ENCODE measurements around the gene PYGL.
A peak's percentile ranks its signal among the peaks of the same experiment; 100 is the strongest.
"Not testable (repeated sequence)": the region's sequence is repeated elsewhere in the genome, so short reads cannot be mapped to it uniquely, and the experiment has no call there.

The PYGL gene

DNA sequence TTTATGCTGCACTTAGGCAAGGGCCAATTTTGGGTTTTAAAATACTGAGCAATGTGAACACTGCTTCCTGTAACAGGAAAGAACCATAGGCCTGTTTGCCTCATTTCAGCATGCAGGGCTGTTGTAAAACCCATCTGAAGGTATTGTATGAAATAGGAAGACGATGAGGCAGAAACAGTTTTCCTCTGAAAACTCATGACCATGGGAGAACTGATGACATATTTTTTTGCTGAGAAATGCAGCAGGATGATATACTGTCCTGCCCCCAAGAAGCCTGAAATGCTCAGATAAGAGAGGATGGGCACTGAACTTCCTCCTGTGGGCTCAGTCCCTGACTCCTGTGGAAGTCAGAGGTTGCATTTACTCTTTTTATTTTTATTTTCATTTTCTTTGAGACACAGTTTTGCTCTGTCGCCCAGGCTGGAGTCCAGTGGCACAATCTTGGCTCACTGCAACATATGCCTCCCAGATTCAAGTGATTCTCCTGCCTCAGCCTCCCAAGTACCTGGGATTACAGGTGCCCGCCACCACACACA, 17.4 kb downstream of the PYGL start:
- DNase-seq (ENCODE audit: low read depth), result no peak

DNA sequence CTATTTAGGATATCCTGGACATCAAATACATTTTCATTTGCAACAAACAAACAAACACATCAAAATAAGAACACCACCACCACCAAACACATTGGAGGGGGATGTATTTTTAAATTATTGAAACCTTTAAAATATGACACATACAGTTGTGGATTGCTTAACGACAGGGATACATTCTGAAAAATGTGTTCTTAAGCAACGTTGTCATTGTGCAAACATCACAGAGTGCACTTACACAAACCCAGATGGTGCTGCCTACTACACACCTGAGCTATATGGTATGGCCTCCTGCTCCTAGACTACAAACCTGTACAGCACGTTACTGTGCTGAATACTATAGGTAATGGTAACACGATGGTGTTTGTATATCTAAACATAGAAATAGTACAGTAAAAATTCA, 19.4 kb downstream of the PYGL start:
- no peak for DNase-seq (ENCODE audit: low read depth)

DNA sequence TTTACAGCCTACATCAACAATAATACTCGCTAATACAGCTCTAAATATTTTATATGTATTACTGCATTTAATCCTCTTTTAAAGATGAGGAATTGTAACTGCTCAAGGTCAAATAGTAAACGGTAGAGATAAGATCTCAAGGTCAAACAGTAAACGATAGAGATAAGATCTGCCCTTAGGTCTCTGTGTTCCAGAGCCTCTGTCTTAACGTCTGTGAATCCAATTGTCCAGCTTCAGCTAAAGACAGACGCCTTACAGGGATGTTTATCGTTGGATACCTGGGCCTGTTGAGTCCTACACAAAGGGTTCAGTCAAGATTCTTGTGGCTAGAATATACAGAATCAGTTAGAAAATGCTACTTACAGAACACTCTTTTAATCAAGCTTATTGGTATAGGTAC, 20.0 kb downstream of the PYGL start:
- DNase-seq (ENCODE audit: low read depth), result no peak

DNA sequence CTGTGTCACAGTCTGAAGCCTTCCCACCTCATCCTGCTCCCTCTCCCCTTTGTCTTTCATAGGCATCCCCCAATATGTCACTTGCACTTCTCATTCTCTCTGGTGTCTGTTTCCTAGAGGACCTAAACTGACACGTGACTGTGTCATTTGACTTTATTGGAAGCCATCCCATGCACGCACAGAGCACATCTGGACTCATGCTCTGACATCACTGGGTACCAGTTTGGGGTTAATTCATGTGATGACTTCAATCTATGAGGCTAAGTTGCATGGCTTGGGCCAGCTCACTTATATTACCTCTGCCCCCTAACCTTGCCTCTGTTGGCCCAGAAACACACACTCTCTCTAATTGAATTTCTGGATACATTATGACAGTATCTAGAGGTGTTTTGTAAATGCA, 21.5 kb downstream of the PYGL start:
- no peak for DNase-seq (ENCODE audit: low read depth)

DNA sequence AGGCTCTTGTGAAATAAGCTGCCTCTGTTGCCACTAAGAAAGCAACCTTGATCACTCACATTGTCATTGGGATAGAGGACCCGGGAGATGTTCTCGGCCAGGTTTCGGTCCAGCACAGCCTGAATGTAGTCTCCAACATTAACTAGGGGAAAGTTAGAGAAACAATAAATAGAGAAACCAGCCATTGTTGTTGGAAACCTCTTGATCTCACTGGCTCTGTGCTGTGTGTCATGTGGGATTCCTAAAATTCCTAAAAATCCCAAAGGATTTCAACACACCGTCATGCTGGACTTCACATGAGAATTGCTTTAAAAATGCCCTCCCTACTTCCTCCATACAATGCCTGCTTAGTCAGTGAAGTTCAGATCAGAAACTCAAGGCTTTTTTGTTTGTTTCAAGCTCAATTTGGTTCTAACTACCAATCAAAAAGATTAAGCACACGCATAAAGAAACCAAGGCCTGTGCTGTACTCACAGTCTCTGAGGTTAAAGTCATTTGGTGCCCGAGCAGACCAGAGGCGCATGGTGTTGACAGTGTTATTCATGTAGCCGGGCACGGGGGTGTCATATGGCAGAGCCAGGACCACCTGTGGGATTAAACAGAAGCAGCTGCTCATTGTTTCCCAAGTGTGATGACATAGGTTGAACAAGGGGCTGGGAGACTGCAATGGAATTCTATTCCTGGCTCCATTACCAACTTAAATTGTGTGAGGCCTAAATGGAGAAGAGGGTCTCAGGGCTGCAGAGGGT, 23.6 kb downstream of the PYGL start:
- peak; percentile 70 for DNase-seq (ENCODE audit: low read depth)

DNA sequence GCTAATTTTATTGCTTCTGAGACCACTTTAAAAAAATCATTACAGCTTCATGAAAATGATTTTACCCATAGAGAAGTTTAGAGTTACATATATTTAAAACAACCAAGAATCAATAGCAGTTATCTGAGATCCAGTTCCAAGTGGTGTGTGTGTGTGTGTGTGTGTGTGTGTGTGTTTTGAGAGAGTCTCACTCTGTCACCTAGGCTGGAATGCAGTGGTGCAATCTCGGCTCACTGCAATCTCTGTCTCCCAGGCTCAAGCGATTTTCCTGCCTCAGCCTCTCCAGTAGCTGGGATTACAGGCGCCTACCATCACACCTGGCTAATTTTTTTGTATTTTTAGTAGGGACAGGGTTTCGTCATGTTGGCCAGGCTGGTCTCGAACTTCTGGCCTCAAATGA, 24.8 kb downstream of the PYGL start:
- not testable (repeated sequence) for DNase-seq (ENCODE audit: low read depth)

DNA sequence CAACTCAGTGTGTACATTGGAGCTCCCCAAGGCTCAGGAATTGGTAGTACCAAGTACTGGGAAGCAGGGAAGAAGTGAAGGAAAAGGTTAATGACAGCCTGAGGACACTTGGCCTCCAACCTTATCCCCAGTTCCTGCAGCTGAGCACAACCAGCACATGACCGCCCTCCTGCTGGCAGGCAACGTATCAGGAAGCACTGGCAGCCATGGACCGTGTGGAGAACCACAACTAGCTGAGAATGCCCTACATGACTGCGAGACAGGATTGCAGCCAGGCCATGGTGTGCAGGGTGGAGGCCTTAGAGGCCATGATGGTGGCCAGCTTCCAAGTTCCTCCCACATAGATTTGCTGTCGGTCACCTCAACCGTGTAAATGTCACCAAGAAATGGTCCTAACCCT, 26.8 kb downstream of the PYGL start:
- no peak for DNase-seq (ENCODE audit: low read depth)

DNA sequence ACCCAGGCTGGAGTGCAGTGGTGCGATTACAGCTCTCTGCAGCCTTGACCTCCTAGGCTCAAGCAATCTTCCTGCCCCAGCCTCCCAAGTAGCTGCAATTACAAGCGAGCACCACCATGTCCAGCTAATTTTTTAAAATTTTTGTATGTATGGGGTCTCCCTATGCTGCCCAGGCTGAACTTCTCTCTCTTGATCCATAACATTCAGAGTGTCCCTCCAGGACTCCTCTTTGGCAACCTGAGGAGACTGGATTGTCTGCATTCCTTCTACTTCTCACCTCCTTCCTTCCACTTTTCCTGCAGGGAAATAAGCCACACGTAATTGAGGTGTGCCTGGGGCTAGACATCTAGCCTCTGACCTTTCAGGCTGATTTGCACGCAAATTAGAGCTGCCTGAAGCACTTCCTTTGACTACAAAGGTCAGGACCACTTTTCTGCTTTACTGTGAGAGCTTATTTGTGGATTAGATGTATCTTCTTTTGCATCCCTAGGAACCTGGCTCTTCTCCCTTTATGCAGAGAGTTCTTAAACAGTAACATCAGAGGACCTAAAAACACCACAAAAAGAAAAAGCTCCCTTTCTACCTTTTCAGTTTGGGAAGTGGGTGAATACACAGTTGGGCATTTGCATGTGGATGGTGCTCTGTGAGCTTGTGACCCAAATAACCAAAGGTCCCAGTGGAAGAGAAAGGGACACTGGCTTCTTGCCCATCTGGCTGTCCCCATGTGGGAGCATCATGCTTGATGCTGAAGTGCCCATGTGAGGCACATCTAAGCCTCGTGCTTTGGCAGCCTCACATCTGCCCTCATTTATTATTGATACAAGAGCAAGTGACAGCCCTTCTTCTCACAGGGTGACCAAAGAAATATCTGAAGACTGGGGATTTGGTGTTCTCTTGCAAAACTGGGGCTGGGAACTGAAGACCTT, 33.5 kb downstream of the PYGL start:
- no peak for DNase-seq (ENCODE audit: low read depth)

DNA sequence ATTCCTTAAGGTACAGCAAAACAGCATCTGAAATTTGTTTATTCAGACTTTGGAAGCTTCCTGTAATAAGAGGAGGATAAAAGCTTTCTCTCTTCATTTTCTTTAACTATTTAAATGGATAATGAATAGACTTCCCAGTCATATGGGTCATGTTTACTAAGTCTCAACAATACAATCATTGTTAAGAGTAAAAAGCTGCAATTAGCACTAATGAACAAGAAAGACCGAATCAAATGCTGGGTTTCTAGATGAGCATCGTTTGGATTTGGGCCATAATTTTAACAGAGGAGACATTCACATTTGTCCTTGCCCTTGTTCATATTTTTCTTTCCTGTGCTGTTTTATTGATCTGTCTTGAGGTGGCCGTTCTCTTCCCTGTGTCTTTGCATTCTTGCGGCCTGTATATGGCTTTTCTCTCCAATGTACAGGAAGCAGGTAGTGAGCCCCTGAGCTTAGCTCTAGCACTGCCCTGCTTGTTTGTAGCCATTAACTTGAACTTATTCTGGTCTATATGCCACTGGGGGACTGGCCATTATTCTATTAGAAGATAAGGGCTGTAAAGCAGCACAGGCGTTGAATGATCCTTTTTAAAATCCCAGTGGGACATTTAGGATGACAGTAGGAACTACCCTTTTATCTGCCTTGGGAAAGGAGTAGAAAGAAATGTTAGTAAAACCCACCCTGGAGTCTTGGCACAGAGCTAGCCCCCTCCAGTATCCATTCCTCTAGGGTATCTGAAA, 37.8 kb downstream of the PYGL start:
- no peak for DNase-seq (ENCODE audit: low read depth)

DNA sequence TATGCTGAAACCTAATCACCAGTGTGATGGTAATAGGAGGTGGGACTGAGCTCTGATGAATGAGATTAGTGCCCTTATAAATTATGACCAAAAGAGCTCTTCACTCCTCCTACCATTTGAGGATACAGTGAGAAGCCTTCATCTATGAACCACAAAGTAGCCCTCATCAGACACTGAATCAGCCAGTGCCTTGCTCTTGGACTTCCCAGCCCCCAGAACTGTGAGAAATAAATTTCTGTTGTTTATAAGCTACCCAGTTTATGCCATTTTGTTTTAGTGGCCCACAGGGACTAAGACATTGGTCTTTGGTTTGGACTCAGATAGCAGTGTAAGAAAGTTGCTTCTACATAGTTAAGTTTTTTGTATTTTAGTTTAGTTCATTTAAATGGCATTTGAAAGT, 39.6 kb downstream of the PYGL start:
- DNase-seq (ENCODE audit: low read depth), result no peak

DNA sequence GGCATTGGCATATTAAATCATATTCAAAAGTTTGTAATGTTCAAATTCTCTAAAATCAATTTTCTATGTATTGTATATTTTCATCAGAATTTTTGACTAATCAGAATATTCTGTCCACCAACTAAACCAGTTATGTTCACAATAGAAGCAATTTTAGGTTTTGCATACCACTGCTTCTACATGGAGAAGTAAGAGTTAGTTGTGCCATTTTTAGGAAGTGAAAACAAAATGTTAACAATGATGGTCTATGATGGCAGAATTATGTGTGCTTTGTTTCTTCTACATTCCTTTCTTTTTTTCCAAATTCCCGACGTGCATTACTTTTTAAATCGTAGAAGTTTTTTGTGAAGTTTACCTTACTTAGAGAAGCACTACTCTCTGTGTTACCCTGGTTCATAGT, 42.9 kb downstream of the PYGL start:
- no peak for DNase-seq (ENCODE audit: low read depth)

DNA sequence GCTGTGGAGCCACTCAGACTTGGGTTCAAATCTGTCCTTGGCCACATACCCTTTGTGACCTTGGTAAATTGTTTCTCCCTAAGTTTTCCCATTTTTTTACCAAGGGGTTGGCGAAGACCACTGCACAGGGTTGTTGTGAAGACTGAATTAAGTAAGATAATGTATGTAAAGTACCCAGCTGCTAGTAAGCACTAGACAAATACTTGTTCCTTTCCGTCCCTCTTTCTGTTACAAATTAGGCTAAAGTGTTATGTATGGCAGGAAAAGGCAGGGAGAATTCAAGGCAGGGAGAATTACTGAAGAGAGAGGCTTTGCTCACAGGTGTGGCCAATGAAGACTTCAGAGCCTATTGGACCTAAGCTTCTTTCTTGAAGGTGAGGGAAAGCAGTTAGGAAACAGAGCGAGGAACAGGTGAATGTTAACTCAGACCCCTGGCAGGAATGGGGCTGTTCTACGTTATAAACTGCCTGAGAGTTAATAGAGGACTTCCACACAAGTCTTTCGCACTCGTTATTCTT, 46.6 kb downstream of the PYGL start:
- no peak for DNase-seq (ENCODE audit: low read depth)

DNA sequence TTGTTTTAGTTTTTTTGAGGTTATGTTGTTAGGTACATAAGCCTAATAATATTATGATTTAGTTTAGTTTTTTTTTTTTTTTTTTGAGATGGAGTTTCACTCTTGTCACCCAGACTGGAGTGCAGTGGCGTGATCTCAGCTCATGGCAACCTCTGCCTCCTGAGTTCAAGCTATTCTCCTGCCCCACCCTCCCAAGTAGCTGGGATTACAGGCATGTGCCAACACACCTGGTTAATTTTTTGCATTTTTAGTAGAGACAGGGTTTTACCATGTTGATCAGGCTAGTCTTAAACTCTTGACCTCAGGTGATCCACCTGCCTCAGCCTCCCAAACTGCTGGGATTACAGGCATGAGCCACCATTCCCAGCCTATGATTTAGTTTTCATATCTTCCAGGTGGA, 47.3 kb downstream of the PYGL start:
- not testable (repeated sequence) for DNase-seq (ENCODE audit: low read depth)

DNA sequence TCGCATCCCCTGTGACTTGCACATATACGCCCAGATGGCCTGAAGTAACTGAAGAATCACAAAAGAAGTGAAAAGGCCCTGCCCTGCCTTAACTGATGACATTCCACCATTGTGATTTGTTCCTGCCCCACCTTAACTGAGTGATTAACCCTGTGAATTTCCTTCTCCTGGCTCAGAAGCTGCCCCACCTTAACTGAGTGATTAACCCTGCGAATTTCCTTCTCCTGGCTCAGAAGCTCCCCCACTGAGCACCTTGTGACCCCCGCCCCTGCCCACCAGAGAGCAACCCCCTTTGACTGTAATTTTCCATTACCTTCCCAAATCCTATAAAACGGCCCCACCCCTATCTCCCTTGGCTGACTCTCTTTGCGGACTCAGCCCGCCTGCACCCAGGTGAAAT, 47.9 kb downstream of the PYGL start:
- DNase-seq (ENCODE audit: low read depth), result not testable (repeated sequence)

DNA sequence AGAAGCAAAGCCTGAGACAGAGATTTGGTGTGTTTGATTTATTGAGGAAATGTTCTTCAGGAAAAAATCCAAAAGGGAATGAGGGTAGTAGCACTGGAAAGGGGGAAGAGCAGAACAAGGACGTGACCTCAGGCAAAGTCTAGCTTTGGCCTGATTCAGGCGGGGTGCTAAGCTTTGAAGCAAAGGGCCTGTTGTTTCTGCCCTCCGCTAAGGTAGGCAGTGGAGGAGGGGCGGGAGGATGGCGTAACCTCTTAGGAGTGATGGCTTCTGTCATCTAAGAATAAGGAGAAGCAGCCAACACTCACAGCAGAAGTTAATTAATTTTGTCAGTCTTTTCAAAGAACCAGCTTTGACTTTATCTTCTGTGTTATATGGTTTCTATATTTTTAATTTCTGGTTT, 52.0 kb downstream of the PYGL start:
- DNase-seq (ENCODE audit: low read depth), result no peak

DNA sequence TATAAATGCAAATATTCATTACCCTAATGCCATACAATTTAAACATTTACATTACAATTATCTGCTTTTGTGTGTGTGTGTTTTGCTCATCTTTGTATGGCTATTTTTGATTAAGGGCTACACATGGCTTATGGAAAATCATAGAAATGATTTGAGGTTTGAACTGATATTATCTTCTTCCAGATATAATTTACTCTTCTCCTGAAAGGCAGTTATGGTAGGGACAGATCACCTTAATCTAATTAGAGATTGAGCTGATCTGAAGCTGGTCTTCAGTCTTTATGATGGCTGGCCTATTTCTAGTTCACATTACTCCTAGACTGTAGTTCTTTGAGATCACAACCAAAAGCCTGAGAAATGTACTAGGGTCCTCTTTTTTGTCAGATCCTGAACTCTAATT, 56.8 kb downstream of the PYGL start:
- no peak for DNase-seq (ENCODE audit: low read depth)

DNA sequence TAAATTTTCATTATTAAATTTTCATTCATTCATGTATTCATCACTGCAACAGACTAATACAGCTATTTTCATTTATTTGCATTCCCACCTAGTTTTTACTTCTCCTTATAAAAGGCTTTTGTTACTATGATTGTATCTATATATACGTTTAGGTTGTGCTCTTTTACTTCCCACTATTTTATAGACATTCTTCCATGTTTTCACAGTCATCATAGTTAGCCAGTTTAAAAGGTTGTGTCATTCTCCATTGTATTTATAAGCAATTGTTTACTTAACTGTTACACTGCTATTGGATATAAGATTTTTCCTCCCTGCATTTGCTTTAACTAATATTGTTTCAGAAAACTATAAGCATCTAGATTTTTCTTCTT, 60.5 kb downstream of the PYGL start:
- DNase-seq (ENCODE audit: low read depth), result no peak

DNA sequence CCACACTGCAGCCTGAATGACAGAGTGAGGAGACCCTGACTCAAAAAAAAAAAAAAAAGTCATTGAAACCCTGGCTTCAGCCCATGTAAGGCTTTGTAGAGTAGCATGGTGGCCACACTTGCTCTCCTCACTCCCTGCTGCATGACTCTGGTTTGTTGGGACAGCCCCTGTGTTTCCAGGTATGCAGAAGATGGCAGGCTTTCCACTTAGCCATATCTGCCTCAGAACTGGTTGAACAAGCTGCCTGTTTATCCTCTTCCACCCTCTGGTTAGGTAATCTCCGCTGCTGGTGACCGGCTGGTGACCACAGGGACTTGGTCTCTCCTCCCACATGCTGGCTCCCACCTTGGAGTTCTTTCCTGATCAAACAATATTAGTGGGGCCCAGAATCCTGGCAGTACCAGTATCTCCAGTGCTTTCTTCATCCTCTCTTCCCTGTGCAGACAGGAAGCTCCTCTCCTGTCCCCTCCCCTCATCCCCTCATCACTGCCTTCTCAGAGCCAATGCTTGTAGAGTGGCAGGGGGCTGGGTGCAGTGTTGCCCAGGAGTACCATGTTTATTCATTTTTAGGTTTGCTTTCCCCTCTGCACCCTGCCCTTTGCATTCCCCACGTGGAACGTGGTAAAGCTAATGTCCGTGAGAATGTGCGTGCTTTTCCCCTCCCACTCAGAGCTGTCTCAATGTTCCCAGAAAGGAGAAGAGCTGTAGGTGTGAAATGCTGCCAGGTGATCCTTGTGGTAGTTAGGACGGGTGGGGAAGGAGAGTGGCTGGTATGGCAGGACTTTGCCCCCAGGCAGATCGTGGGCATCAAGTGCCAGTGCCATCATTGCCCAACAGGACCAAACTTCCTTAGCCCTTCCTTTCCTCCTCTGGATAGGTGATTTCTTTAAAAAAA, 61.1 kb downstream of the PYGL start:
- DNase-seq (ENCODE audit: low read depth), result no peak

DNA sequence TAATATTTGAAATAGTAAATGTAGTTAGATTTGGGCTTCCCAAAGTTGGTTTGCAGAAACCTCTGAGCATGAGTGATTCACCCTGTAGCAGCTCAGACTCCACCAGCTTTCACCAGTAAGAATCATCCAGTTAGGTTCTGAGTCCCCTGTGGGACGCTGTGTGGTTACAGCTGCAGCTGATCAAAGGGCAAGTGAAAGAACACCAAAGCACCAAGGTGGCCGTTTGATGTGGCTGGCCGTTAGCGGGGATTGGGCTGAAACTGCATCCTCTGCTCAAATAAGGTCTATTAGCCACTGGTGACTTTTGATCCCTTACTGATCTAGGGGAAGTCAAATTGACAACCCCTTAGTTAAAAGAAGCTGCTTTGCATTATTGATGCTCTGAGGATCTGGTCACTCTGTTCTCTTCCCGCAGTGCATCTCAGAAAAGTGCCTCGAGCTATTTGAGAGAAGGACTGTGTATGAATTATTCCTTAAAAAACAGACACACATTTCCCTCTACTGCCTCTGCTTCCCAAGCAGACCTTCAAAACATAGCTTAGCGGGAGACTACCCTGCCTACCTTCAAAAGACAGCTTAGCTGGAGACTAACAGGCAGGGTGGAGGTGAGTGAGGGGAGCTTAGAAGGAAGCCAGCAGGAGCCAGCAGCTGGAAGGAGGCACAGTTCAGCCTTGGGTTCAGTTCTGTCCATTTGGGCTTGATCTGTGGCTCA, 68.8 kb downstream of the PYGL start:
- peak; percentile 1 for DNase-seq (ENCODE audit: low read depth)

DNA sequence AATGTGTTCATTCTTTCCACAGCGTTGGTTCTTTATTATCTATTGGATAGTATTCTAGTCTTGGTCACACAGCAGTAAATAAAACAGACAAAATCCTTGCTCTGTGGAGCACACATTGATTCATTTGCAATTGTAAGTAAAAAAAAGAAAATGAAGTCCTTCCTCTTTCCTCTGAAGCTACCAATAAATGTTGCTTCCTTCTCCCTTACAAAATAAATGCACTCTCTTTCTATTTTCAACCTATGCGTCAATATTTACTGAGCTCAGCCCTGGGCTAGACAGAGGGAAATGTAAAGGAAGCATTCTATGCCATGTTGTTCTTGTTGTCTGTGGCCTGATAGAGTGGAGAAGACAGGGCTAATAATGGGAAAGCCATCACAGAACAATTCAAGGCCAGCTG, 69.5 kb downstream of the PYGL start:
- no peak for DNase-seq (ENCODE audit: low read depth)

Data from GM04504 (cell line).